Type B pancreatic cell (in vitro differentiated cells): Measurements from ENCODE around the gene PSMB3. TPM values are rescaled to one million over a fixed set of nuclear protein-coding genes. Genes with fewer than 3 reads are reported as not detected.
"Not testable (repeated sequence)": the region's sequence is repeated elsewhere in the genome, so short reads cannot be mapped to it uniquely, and the experiment has no call there.

Experiments
- DNase-seq: peaks from one replicate; pipeline ENCODE4 v3.0.0; 2021; ENCODE audit warnings: mixed read lengths; ENCODE audit not compliant: unreplicated experiment; ENCODE audit errors: extremely low spot score
- H3K27ac Mint-ChIP-seq: 2 replicates; pipeline ENCODE4 v1.8.0; 2021; ENCODE audit warnings: mild to moderate bottlenecking, mixed read lengths
- H3K27me3 Mint-ChIP-seq: 2 replicates; pipeline ENCODE4 v1.8.0; 2021; ENCODE audit warnings: mixed read lengths
- H3K36me3 Mint-ChIP-seq: 2 replicates; pipeline ENCODE4 v1.8.0; 2021; ENCODE audit warnings: mixed read lengths
- H3K4me1 Mint-ChIP-seq: one replicate; pipeline ENCODE4 v1.8.0; 2021; ENCODE audit warnings: mixed read lengths; ENCODE audit not compliant: unreplicated experiment
- H3K4me3 Mint-ChIP-seq: 2 replicates; pipeline ENCODE4 v1.8.0; 2021; ENCODE audit warnings: mild to moderate bottlenecking, mixed read lengths
- H3K9me3 Mint-ChIP-seq: 2 replicates; pipeline ENCODE4 v1.8.0; 2021; ENCODE audit warnings: mixed read lengths
- total RNA-seq: library from RNA; stranded (reverse); gene quantifications from 2 replicates; pipeline ENCODE4 v1.2.1, GENCODE V29; 2021; ENCODE audit warnings: low replicate concordance
- TF ChIP-seq, protein P1 (sequence below): fragments of 200-600 bp; sonication (generic); conservative IDR thresholded peaks from 2 replicates; pipeline ENCODE4 v1.5.0; 2021; ENCODE audit warnings: antibody characterized with exemption, mild to moderate bottlenecking

Gene PSMB3
- total RNA-seq, 1 donor from 2014 or later: 149 TPM

DNA sequence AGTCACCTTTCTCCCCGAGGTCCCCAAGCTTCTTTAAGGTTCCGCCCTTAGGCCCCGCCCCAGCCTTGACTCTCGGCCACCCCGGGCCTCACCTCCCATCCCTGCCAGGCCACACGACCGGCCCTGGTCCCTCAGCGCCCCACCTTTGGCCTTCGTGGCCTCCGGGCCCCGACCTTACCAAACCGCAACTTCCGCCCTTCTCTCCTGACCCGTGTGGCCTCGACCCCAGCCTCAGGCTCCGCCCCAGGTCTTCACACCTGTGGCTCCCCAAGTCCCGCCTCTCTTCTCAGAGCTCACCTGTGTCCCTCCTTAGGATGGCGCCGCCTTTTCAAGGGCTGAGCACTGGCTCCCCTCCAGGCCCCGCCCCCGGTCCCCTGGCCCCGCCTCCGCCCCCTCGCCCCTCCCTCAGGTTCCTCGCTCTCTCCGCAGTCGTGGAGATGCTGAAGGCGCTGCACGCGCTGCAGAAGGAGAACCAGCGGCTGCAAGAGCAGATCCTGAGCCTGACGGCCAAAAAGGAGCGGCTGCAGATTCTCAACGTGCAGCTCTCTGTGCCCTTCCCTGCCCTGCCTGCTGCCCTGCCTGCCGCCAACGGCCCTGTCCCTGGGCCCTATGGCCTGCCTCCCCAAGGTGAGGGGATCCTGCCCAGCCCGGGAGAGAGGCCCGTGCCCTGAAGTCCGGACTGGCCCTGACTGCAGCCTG is 32.4 kb upstream of the PSMB3 start:
- Mint-ChIP-seq H3K4me3 (no peak overlapping the region), H3K9me3 (no peaks in the 10 kb centered on the region), H3K36me3 (peaks cover 16% of the 10 kb centered on the region), H3K27me3 (no peaks in the 10 kb centered on the region), H3K4me1 (peaks cover 17% of the 10 kb centered on the region), H3K27ac (no peak overlapping the region)
- no peak for DNase-seq
- TF ChIP-seq, protein P1, sequence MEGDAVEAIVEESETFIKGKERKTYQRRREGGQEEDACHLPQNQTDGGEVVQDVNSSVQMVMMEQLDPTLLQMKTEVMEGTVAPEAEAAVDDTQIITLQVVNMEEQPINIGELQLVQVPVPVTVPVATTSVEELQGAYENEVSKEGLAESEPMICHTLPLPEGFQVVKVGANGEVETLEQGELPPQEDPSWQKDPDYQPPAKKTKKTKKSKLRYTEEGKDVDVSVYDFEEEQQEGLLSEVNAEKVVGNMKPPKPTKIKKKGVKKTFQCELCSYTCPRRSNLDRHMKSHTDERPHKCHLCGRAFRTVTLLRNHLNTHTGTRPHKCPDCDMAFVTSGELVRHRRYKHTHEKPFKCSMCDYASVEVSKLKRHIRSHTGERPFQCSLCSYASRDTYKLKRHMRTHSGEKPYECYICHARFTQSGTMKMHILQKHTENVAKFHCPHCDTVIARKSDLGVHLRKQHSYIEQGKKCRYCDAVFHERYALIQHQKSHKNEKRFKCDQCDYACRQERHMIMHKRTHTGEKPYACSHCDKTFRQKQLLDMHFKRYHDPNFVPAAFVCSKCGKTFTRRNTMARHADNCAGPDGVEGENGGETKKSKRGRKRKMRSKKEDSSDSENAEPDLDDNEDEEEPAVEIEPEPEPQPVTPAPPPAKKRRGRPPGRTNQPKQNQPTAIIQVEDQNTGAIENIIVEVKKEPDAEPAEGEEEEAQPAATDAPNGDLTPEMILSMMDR: no peak

DNA sequence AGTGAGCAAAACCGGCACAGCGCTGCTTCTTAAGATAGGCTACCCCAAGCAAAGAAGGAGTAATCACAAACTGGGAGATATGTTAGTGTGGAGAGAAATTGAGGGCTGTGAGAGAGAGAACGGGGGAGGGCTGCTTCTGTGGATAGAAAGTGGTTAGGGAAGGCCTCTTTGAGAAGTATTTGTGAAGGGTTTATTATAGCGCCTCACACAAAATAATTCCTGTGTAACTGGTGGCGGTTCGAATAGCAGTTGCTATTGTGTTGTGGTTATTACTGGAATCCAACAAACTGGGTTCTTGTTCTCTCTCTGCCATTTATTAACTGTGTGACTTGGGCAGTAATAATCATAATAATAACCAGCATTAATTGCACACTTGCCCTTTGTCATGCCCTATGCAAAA is 31.6 kb upstream of the PSMB3 start:
- Mint-ChIP-seq H3K27me3 (no peaks in the 10 kb centered on the region), H3K4me3 (no peak overlapping the region)

DNA sequence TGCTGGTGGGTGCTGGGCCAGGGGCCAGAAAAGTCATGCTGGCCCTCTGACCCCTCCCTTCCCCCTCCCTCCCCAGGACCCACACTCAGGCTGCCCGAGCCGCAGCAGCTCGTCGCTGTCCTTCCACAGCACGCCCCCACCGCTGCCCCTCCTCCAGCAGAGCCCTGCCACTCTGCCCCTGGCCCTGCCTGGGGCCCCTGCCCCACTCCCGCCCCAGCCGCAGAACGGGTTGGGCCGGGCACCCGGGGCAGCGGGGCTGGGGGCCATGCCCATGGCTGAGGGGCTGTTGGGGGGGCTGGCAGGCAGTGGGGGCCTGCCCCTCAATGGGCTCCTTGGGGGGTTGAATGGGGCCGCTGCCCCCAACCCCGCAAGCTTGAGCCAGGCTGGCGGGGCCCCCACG is 30.7 kb upstream of the PSMB3 start:
- TF ChIP-seq, protein P1: no peak
- Mint-ChIP-seq H3K4me1 (peaks cover 17% of the 10 kb centered on the region), H3K4me3 (no peak overlapping the region), H3K9me3 (no peaks in the 10 kb centered on the region), H3K36me3 (peaks cover 15% of the 10 kb centered on the region), H3K27ac (no peak overlapping the region), H3K27me3 (no peaks in the 10 kb centered on the region)
- DNase-seq: no peak

More for the DNA sequence above, 31.6 kb upstream of the PSMB3 start:
- no peak for DNase-seq
- H3K27ac Mint-ChIP-seq: peak overlapping the region; percentile 11
- H3K4me1 Mint-ChIP-seq: peaks cover 17% of the 10 kb centered on the region
- H3K36me3 Mint-ChIP-seq: peaks cover 16% of the 10 kb centered on the region
- no peaks in the 10 kb centered on the region for H3K9me3 Mint-ChIP-seq
- TF ChIP-seq, protein P1: no peak

DNA sequence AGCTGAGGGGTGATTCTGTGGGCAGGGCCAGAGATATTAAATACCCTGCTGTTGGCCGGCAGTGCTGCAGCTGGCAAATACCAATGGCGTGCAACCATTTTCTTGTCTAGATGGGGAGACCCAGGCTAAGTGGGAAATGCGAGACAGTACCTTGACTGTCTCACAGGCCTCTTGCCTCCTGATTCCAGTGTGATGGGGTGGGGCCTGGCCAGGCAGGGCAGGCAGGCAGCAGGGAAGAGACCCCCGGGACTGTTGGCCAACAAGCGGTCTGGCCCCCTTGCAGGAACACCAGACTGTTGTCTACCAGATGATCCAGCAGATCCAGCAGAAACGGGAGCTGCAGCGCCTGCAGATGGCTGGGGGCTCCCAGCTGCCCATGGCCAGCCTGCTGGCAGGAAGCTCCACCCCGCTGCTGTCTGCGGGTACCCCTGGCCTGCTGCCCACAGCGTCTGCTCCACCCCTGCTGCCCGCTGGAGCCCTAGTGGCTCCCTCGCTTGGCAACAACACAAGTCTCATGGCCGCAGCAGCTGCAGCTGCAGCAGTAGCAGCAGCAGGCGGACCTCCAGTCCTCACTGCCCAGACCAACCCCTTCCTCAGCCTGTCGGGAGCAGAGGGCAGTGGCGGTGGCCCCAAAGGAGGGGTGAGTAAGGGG is 28.1 kb upstream of the PSMB3 start:
- H3K9me3 Mint-ChIP-seq: no peaks in the 10 kb centered on the region
- peaks cover 14% of the 10 kb centered on the region for H3K4me1 Mint-ChIP-seq
- H3K27ac Mint-ChIP-seq: peak overlapping the region; percentile 18
- no peak overlapping the region for H3K4me3 Mint-ChIP-seq
- TF ChIP-seq, protein P1: no peak
- no peaks in the 10 kb centered on the region for H3K27me3 Mint-ChIP-seq
- H3K36me3 Mint-ChIP-seq: peaks cover 9% of the 10 kb centered on the region
- no peak for DNase-seq

DNA sequence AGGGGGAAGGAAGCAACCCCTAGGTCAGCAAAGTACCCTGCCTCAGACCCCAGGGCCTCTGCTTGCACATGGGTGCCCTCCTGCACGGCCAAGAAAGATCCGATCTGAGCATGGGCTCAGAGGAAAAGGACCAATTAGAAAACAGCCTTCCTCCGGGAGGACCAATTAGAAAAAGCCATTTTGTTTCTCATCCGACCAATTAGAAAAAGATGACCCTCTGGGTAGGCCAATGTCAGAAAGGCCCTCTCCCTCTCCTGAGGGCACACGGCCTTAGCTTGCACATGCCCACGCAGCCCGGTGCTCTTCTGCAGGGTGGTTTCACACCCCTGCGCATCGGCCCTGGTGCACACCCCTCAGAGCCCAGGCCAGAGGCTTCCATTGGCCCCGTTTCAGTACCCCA is 27.5 kb upstream of the PSMB3 start:
- TF ChIP-seq, protein P1: no peak
- Mint-ChIP-seq H3K9me3 (no peaks in the 10 kb centered on the region), H3K27me3 (no peaks in the 10 kb centered on the region), H3K4me1 (peaks cover 15% of the 10 kb centered on the region), H3K36me3 (peaks cover 9% of the 10 kb centered on the region), H3K4me3 (no peak overlapping the region), H3K27ac (peak overlapping the region; percentile 18)
- DNase-seq: no peak

DNA sequence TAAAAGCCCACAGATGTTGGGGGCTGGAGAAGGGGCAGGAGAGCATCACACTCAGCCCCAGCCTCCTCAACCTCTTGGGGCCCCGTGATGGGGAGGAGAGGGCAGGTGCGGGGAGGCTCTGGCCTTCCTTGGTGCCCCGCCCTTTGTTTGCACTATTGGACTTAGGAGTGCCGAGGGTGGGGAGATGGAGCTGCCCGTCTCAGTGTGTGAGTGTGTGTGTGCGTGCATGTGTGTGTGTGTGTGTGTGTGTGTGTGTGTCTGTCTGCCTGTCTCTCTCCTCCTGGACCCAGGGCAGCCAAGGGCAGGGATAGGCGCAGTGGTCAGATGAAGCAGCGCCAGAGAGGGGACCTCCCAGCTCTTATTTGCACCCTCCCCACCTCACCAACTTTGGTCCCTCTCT is 26.4 kb upstream of the PSMB3 start:
- not testable (repeated sequence) for H3K27ac Mint-ChIP-seq, H3K27me3 Mint-ChIP-seq, DNase-seq, H3K9me3 Mint-ChIP-seq, H3K36me3 Mint-ChIP-seq
- peak overlapping the region; percentile 34 for H3K4me3 Mint-ChIP-seq
- H3K4me1 Mint-ChIP-seq: peaks cover 13% of the 10 kb centered on the region
